ENCODE results near the gene SC5D.
A peak's percentile ranks its signal among the peaks of the same experiment; 100 is the strongest.

SC5D gene

GRCh38 chr11:121292495-121293287 lies at the start of gene SC5D:
TSS of gene SC5D (plus strand) at chr11:121292771. CDS start at chr11:121303376, 10,605 bp downstream.
- peak; percentile 92 for DNase-seq (ENCODE audit: low spot score)

- no peak for DNase-seq (ENCODE audit: low spot score)
Observed at GRCh38 chr11:121244884-121245283, 47.7 kb upstream of the SC5D start.

GRCh38 chr11:121246021-121246768 lies 46.4 kb upstream of the SC5D start:
- no peak for DNase-seq (ENCODE audit: low spot score)

GRCh38 chr11:121246769-121247035 lies 45.9 kb upstream of the SC5D start:
- no peak for DNase-seq (ENCODE audit: low spot score)

GRCh38 chr11:121248496-121248895 lies 44.1 kb upstream of the SC5D start:
- DNase-seq (ENCODE audit: low spot score): no peak

- DNase-seq (ENCODE audit: low spot score): peak; percentile 32
Observed at GRCh38 chr11:121249039-121249663, 43.4 kb upstream of the SC5D start.

- no peak for DNase-seq (ENCODE audit: low spot score)
Observed at GRCh38 chr11:121250843-121251242, 41.7 kb upstream of the SC5D start.

GRCh38 chr11:121253951-121254350 lies 38.6 kb upstream of the SC5D start:
- DNase-seq (ENCODE audit: low spot score): no peak

GRCh38 chr11:121254756-121255155 lies 37.8 kb upstream of the SC5D start:
- DNase-seq (ENCODE audit: low spot score): no peak

GRCh38 chr11:121255473-121256125 lies 37.0 kb upstream of the SC5D start:
- DNase-seq (ENCODE audit: low spot score): no peak

GRCh38 chr11:121257289-121257688 lies 35.3 kb upstream of the SC5D start:
- peak; percentile 12 for DNase-seq (ENCODE audit: low spot score)

- no peak for DNase-seq (ENCODE audit: low spot score)
Observed at GRCh38 chr11:121257976-121258375, 34.6 kb upstream of the SC5D start.

- no peak for DNase-seq (ENCODE audit: low spot score)
Observed at GRCh38 chr11:121265586-121265985, 27.0 kb upstream of the SC5D start.

GRCh38 chr11:121268581-121268980 lies 24.0 kb upstream of the SC5D start:
- DNase-seq (ENCODE audit: low spot score): no peak

- DNase-seq (ENCODE audit: low spot score): no peak
Observed at GRCh38 chr11:121270001-121270678, 22.4 kb upstream of the SC5D start.

GRCh38 chr11:121274332-121274991 lies 18.1 kb upstream of the SC5D start:
- no peak for DNase-seq (ENCODE audit: low spot score)

GRCh38 chr11:121281698-121282097 lies 10.9 kb upstream of the SC5D start:
- DNase-seq (ENCODE audit: low spot score): no peak

GRCh38 chr11:121282386-121282785 lies 10.2 kb upstream of the SC5D start:
- peak; percentile 24 for DNase-seq (ENCODE audit: low spot score)

GRCh38 chr11:121282886-121283502 lies 9.6 kb upstream of the SC5D start:
- DNase-seq (ENCODE audit: low spot score): no peak

- DNase-seq (ENCODE audit: low spot score): no peak
Observed at GRCh38 chr11:121291319-121291718, 1.3 kb upstream of the SC5D start.

- no peak for DNase-seq (ENCODE audit: low spot score)
Observed at GRCh38 chr11:121291896-121292494, 576 bp upstream of the SC5D start.

Data from hematopoietic multipotent progenitor cell treated with erythropoietin and hydrocortisone succinate and interleukin-3 and kit ligand, for 17 days (in vitro differentiated cells).